Esophagus muscularis mucosa (tissue), 4 donors: ENCODE results near the gene SLC38A10.

Experiments
- CTCF ChIP-seq, 3 experiments: fragments of 200-600 bp in 2 of 3; fragments of 450-650 bp in 1 of 3; sonication (generic) in 2 of 3; IDR thresholded peaks; one replicate each; pipeline ENCODE4 v1.5.1; 2017 to 2019; ENCODE audit warnings: antibody characterized with exemption in 3 of 3, mild to moderate bottlenecking in 2 of 3, moderate library complexity in 1 of 3
- EP300 ChIP-seq: sonication (generic); formaldehyde crosslinking; IDR thresholded peaks from one replicate; pipeline ENCODE4 v1.6.1; 2017; ENCODE audit warnings: antibody characterized with exemption
- POLR2A ChIP-seq: fragments of 450-650 bp; IDR thresholded peaks from one replicate; pipeline ENCODE4 v1.6.1; 2017; ENCODE audit warnings: antibody characterized with exemption, moderate library complexity, mild to moderate bottlenecking, low read depth
- POLR2AphosphoS5 ChIP-seq, 2 donors: sonication (generic); formaldehyde crosslinking; IDR thresholded peaks; one replicate each; pipeline ENCODE4 v1.6.1; 2017; ENCODE audit warnings: antibody characterized with exemption in 2 of 2

DNA sequence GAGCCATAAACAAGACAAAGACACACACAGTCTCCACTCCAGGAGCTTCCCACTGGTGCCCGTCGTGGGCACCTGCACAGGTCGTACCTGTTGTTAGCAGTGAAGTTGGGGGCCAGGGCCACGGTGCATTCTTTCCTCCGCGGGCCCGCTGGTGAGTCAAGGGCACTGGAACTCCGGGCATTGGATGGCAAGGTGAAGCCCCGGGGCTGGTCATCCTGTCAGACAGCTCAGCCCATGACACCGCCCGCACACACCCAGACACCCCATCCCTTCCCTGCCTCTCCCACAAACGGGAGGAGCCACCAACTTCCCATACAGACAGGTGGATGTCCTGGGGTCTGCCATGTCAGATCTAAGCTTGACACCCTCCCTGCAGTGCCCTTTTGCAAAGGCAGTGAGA, 88.5 kb downstream of the SLC38A10 start:
- no peak for TF ChIP-seq POLR2A
- no peak for TF ChIP-seq POLR2AphosphoS5 (IDR thresholded peaks at IDR 0.05)
- TF ChIP-seq CTCF (IDR thresholded peaks at IDR 0.05), result no peak
- TF ChIP-seq EP300, result no peak
